Loucy (cell line): ENCODE data around the gene SLC9A6.

Source experiments
- CTCF ChIP-seq: fragments of 200-600 bp; sonication (generic); conservative IDR thresholded peaks from 2 replicates; pipeline ENCODE4 v1.5.1; 2014; ENCODE audit warnings: mild to moderate bottlenecking, antibody characterized with exemption, low read length
- EZH2phosphoT487 ChIP-seq: fragments of 200-600 bp; IDR thresholded peaks from 2 replicates; pipeline ENCODE4 v1.6.1; 2018; ENCODE audit warnings: antibody characterized with exemption, mild to moderate bottlenecking, moderate library complexity, borderline replicate concordance

GRCh38 chrX:136015016-136015415 is 29.8 kb downstream of the SLC9A6 start:
- TF ChIP-seq CTCF (no peak), EZH2phosphoT487 (no peak)
